Erythroblast (primary cell): ENCODE results near the gene C1S.

Experiments
- GATA1 ChIP-seq: IDR thresholded peaks from 2 replicates; pipeline ENCODE4 v1.6.1; 2011; ENCODE audit warnings: low read depth, mild to moderate bottlenecking, control low read depth, low read length, moderate library complexity
- POLR2A ChIP-seq: IDR thresholded peaks from 2 replicates; pipeline ENCODE4 v1.6.1; 2011; ENCODE audit warnings: mild to moderate bottlenecking, low read length

DNA sequence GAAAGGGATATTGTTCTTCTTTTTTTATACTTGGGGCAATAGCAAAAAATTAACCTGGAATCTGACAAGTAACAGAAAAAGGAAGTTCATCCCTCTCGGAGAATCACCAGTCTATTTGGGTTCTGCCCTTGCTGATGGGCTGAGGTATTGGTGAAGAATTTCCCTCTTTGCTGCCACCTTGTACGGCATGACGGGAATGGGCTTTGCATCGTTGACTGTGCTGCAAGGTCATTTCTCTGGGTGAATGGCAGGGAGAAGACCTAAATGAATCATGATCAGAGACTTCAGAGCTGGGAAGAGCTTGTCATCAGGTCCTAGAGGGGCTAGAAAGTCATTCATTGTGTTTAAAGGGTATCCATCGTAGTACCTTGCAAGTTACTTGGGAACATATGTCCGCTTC is 12.0 kb downstream of the C1S start:
- no peak for TF ChIP-seq POLR2A
- TF ChIP-seq GATA1: no peak
